Measurements from ENCODE around the gene LANCL1. TPM values are rescaled to one million over a fixed set of nuclear protein-coding genes. Genes with fewer than 3 reads are reported as not detected.

The LANCL1 gene
- total RNA-seq: 10 to 100 TPM; 16.1 to 20.6 (median 17.5) TPM
- long read RNA-seq, full-length matches to known transcripts: 2 of 3 reads
- long read RNA-seq, partial matches to known transcripts: 1 of 3 reads
- long read RNA-seq, other reads (novel, unspliced or antisense): 0 of 3 reads

GRCh38 chr2:210476194-210477128 lies at the start of gene LANCL1:
TSS of gene LANCL1 (minus strand) at chr2:210476759. CDS start at chr2:210476396, 363 bp downstream.
- intact Hi-C loops (cut with DNase I): no loop called here
- WGBS (ENCODE audit: insufficient coverage, low coverage, low lambda C conversion rate, missing lambda C conversion rate): under 1% methylated on average over 31 of the region's 49 CpGs

GRCh38 chr2:210524533-210524932 lies 48.0 kb upstream of the LANCL1 start:
- Histone ChIP-seq H3K4me1 (peaks cover 0 to 54% (median 19%) of the 10 kb centered on the region in 4 donors), H3K4me3 (no peak overlapping the region), H3K27ac (peak overlapping the region in 2 of 3 donors; percentile 21 to 67), H3K27me3 (no peaks in the 10 kb centered on the region), H3K36me3 (no peaks in the 10 kb centered on the region), H3K9me3 (no peaks in the 10 kb centered on the region)
- intact Hi-C loops (cut with DNase I): no loop called here
- no peak for TF ChIP-seq POLR2A (IDR thresholded peaks at IDR 0.05)
- ATAC-seq: peak; percentile 33 to 73 (median 48)
- DNase-seq: no peak

More at GRCh38 chr2:210476194-210477128, at the start of gene LANCL1:
- Histone ChIP-seq H3K4me3 (peak within 1 kb of the TSS; percentile 64 to 90 (median 77)), H3K4me1 (peaks cover 0 to 5% (median 2%) of the 10 kb centered on the region in 4 donors), H3K27ac (peak within 1 kb of the TSS; percentile 56 to 74 (median 64)), H3K36me3 (peaks cover 0 to 6% (median under 1%) of the 10 kb centered on the region in 4 donors), H3K27me3 (no peaks in the 10 kb centered on the region), H3K9me3 (no peaks in the 10 kb centered on the region)
- peak; percentile 91 to 94 (median 94) for DNase-seq
- peak; percentile 100 for ATAC-seq
- TF ChIP-seq POLR2A (IDR thresholded peaks at IDR 0.05) (peak; percentile 82), CTCF (IDR thresholded peaks at IDR 0.05) (peak in 1 of 4 donors; percentile 11)

GRCh38 chr2:210523650-210524289 lies 47.2 kb upstream of the LANCL1 start:
- WGBS (ENCODE audit: insufficient coverage, low coverage, low lambda C conversion rate, missing lambda C conversion rate): 42% methylated on average over 4 of the region's 4 CpGs
- intact Hi-C loops (cut with DNase I): no loop called here

DNA sequence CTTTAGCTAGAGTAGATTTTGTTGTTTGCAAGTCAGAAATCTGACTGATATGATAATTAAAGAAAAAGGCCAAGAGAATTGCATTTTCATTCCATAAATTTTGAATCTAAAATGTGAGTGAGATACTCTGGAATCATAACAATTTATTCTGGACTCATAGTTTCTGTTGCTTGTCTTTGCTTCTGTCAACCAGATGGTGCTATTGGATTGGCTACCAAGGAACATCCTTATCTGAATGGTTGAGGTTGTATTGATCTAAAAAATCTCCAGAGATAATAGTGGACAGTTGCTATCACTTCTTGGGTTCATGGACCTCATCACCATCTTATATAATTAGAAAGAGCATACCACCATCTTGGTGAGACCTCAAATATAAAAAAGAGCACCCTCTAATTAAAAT lies 45.8 kb upstream of the LANCL1 start:
- Histone ChIP-seq H3K36me3 (no peaks in the 10 kb centered on the region), H3K27me3 (no peaks in the 10 kb centered on the region), H3K4me1 (peaks cover 0 to 39% (median 14%) of the 10 kb centered on the region in 4 donors), H3K4me3 (no peak overlapping the region), H3K27ac (peak overlapping the region in 1 of 3 donors; percentile 67), H3K9me3 (no peaks in the 10 kb centered on the region)
- TF ChIP-seq CTCF (IDR thresholded peaks at IDR 0.05) (peak; percentile 45 to 68 (median 56)), POLR2A (IDR thresholded peaks at IDR 0.05) (no peak)
- intact Hi-C loops (cut with DNase I): no loop called here
- peak; percentile 67 to 86 (median 72) for ATAC-seq
- DNase-seq: no peak

More at GRCh38 chr2:210523650-210524289, 47.2 kb upstream of the LANCL1 start:
- Histone ChIP-seq H3K36me3 (no peaks in the 10 kb centered on the region), H3K27ac (peak overlapping the region in 2 of 3 donors; percentile 20 to 67), H3K9me3 (no peaks in the 10 kb centered on the region), H3K4me3 (no peak overlapping the region), H3K4me1 (peaks cover 0 to 50% (median 19%) of the 10 kb centered on the region in 4 donors), H3K27me3 (no peaks in the 10 kb centered on the region)
- DNase-seq (peak in 1 of 3 donors; percentile 57), ATAC-seq (peak; percentile 72 to 86 (median 79))
- TF ChIP-seq CTCF (IDR thresholded peaks at IDR 0.05): no peak
- TF ChIP-seq POLR2A (IDR thresholded peaks at IDR 0.05): no peak
